GM18502 (cell line): ENCODE measurements around the gene CFAP46.

ENCODE experiments used
- ATAC-seq: cut with Tn5 transposase; IDR thresholded peaks from one replicate; pipeline ENCODE4 v1.9.1; 2021; ENCODE audit warnings: mild to moderate bottlenecking; ENCODE audit not compliant: unreplicated experiment, poor library complexity

The CFAP46 gene

DNA sequence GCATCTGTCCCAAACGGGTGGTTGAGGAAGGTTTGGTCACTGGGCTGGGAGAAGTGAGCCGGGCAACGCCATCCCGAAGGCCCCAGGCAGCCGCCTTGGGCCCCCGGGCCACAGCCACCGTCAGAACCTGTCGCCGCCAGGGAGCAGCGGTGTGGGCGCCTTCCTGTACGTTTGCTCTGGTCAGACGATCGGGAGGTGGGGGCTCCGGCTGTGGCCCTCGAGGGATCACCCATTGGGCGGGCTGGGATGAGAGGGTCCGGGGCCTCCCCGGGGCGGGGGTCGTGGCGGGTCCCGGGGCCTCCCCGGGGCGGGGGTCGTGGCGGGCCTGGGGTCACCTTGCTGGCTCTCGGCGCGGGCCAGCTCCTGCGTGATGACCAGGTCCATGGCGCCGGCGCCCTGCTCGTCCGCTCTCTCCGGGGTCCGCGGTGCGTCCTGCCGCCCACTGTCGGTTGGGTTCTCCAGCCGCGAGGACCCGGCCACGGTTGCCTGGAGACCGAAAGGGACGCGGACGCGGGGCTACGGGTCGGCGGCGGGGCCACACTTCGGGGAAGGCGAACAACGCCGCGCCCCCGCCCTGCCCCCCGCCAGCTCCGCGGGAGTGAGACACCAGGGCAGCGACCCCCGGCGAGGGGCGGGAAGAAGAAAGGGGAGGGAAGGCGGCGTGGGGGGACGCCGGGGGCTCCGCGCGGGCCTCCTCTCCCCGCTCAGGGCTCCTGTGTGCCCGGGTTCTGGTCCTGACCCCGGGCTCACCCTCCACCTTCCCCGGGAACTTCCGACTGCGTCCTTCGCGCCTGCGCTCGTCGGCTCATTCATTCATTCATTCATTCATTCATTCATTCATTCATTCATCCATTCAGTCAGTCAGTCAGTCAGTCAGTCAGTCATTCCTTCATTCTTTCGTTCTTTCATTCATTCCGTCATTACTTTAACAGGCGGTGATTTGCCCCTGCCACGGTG lies at the start of gene CFAP46:
CFAP46 (minus strand) TSS at position 470 of the 957 bp plus-strand sequence; CDS start at position 384, 86 bp downstream.
- peak; percentile 48 for ATAC-seq

DNA sequence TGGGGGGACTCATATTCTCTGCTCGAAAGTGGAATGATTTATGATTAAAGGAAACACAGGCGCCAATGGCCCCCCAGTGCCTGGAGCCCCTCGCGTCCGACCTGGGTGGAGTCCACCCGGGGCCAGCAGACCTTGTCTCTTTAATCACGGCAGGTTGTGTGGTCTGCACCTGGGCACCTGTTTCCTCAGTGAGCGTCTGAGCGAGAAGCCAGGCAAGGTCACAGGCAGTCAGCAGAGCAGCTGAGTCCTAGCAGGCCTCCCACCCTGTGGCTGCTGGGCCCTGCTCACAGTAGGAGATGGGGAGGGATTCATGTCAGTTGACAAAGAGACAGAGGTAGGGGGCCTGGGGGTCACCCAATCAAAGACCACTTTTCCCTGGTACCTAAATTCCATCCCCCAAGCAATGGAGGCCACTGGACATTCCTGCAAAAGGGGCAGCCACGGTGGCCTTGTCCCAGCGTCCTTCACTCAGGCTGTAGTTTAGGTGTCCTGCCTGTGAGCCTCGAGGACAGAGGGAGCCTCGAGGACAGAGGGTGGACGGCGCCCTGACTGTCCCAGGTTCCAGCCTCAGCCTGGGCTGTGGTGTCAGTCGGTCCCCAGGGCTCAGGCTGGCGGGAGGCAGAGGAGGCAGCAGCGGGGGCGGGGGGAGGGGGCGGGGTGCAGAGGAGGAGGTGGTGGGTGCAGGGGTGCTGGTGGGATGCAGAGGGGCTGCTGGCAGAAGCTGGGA lies 49.5 kb upstream of the CFAP46 start:
- no peak for ATAC-seq

DNA sequence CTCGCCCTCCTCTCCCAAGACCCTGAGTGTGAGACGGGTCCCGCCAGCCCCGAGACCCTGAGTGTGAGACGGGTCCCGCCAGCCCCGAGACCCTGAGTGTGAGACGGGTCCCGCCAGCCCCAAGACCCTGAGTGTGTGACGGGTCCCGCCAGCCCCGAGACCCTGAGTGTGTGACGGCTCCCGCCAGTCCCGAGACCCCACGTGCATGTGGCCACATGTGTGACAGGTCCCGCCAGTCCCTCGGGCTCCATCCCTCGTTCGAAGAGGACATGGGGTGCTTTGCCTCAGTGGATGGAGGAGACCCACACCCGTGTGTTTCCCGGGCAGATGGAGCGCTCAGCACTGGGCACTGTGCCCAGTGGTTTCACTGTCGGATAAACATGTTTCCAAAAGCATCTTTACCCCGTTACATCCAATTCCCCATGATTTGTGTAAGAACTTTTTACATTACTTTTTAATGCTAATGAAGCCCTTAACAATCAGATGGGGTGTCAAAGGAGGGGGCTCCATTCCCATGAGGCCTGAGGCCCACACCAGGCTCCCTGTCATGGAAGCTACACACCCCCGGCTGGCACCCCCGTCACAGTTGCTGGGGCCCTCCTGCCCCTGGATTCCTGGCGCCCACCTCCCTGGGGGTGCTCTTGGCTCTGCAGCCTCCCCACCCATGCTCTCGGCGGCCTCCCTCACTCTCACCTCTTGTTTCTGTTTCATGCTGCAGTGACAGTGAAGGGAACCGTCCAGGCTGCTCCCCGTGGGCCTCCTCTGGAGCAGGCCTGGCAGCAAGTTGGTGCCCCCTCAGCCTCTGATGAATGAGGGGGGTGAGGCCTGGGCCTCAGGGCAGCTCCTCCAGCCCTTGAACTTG lies 48.5 kb upstream of the CFAP46 start:
- no peak for ATAC-seq

DNA sequence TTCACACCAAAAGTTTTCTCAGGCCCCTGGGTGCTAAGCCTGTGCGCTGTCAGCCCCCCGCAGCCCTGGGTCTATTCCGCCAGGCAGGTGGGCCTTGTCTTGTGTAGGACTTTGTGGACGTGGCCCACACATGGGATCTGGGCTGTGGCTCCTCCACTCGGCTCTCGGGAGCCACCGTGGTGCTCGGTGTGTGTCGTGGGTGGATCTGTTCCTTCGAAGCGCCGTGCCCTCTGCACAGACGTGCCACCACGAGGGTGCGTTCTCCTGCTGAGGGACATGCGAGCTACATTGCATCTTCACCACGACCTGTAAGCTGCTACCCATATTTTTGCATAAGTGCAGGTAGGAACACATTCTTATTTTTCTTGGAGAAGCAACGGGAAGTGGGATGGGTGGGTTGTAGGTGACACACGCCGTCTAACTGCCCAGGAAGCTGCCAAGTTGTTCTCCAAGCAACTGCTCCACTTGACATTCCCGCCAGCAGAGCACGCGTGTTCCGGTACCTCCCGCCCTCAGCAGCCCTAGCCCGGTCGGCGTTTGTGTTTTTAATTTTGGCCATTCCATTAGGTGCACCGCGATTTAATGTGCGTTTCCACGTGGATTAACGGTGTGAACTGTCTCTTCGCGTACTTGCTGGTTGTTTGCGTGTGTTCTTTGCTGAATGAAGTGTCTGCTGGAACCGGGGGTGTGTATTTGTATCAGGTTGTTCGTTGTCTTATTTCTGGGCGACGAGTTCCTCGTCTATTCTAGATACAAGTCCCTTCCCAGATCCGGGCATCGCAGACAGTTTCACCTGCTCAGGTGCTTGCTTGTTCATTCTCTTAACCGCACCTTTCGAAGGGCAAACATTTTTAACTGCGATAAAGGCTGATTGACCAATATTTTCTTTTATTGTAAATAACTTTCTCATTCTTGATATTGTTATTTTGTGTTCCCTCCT lies 47.4 kb upstream of the CFAP46 start:
- ATAC-seq = no peak

DNA sequence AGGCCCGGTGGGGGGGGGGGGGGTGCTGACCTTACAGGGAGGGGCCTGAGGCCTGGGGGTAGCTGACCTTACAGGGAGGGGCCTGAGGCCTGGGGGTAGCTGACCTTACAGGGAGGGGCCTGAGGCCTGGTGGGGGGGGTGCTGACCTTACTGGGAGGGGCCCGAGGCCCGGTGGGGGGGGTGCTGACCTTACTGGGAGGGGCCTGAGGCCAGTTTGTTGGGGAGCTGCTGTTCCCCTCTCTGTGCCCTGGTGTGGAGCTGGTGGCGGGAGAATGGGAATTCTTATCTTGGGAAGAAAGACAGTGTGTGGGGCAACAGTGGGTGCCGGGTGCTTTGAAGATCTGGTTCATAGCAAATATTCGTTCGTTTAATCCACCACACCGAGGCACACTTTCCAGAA lies 46.6 kb upstream of the CFAP46 start:
- ATAC-seq = no peak

DNA sequence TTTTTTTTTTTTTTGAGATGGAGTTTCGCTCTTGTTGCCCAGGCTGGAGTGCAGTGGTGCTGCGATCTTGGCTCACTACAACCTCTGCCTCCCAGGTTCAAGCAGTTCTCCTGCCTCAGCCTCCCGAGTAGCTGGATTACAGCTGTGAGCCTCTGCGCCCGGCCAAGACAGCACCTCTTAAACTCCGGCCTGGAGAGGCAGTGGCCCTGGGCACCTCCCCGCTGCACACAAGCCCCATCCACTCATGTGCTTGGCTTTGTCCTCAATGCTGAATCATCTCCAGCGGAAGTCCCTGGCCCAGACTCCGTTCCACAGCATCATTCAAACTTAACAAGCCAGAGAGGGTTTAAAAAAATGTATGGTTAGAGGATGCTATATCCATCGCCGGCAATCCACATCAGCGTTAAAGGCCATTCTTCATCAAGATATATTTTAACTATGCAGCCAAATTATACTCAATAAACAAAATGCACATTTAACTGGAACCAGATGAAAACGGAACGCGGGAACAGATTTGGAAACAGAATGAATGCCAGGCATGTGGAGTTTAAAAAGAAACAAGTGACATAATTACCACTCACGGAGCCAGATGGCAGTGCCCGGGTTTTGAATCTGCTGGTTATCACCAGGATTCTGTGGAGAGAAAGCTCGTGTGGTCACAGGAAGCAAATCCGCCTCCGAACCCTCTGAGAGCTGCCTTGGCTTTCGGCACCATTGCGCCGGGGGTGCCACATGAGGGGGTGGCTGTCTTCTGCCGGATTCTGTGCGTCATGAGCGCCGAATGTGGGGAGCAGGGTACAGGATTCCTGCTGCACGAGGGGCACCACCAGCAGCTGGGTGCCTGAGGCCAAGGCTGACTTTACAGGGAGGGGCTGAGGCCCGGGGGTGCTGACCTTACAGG lies 45.6 kb upstream of the CFAP46 start:
- no peak for ATAC-seq

DNA sequence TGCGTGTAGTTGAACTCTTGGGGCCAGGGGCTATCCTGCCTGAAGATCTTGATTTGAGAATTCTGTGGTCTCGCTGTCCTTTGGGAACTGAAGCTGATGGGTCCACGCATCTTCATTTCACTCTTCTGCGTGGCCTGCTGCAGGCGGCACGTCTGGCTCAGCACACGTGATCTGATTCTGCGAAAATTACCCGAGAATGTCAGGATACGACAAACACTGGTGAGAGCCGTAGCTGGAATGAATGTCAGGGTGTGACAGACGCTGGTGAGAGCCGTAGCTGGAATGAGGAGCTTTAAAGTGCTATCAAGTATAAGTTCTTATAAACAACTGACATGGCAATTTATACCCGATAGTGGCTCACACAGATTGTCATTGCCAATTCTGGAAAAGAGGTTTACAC lies 44.6 kb upstream of the CFAP46 start:
- ATAC-seq = no peak

DNA sequence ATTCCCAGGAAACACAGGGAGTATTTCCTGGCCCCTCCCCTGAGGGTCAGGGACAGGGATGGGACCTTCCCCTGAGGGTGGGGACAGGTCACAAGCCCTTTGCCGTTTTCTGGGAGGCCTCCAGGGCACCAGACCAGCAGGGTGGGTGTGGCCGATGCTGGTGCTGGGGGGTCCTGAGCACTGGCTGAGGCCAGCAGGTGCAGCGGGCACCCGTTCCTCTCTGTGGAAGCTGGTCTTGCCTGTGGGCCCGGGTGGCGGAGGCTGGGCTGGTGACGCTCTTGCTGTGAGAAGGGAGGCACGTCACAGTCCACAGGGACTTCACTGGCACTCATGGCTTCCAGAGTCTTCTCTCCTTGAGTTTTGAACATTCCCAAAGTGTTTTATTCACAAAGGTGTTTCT lies 44.2 kb upstream of the CFAP46 start:
- ATAC-seq = no peak

DNA sequence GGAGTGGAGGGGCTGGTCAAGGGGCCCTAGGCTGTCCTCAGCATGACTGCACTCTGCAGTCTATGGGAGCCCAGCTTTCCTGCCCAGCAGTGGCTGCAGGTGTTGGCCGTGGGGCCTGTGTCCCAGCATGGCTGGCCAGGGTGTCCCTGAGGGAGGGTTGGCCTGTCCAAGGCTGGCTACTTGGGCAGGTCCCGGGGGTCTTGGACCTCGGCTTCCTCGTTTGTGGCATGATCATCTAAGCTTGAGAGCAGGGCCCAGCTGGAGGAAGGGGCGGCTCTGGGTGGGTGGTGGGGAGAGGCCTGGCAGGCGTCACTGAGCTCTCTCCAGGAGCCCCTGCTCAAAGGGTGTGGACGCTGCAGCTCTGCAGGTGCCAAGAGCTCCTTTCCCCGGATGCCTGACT lies 43.7 kb upstream of the CFAP46 start:
- ATAC-seq = no peak

DNA sequence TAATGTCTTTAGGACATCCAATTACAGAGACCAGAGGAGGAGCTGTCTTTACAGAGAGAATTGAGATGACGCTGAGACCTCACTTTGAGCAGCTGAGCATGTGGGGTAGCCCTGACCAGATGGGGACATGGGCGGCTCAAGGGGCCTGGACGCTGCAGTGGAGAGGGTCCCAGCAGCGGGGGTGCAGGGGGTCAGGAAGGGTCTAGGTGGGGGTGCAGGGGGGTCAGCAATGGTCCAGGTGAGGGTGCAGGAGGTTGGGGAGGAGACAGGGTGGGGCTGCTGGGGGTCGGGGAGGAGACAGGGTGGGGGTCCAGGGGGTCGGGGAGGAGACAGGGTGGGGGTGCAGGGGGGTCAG lies 43.2 kb upstream of the CFAP46 start:
- ATAC-seq = no peak

DNA sequence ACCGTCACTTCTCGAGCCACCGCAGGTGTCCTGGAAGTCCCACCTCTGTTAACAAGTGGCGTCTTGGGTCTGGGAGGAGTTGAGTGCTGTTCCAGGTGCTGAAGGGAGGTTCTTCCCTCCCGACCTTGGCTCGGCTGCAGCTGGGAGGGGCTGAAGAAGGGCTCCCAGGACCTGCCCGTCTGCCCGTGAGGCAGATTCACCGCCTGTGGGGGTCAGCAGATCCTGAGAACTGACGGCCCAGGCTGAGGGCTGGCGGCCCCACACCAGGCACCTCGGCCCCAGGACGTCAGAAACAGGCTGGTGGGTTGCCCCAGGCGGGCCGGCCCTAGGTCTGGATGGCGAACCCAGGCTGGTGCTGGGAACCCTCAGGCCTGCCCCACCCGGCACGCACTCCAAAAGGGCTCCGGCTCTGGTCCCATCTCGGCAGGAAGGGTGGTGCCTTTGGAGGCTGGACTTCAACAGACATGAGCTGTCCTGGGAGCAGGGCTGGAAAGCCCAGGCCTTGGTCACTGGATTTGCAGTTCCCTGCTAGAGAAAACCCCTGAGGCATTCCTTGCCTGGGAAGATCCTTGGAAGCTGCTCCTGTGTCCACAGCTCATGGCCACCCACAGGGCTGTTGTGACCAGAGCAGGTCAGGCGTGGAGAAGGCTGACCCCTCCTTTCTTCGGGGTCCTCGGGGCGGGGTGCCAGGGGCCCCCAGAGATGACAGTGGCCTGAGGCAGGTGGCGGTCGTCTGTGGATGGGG lies 42.6 kb upstream of the CFAP46 start:
- no peak for ATAC-seq

DNA sequence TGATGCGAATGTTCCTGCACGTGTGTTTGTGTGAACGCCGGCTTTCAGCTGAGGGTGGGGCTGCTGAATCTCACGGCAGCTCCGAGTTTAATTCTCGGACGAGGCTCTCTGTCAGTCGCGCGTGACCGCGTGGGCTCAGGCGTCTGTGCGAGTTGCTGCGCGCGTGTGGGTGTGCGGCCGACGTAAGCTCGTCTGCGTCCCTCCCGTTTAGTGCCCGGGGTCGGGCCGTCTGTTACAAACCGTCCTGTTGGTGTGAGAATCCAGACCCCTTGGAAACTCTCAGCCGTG lies 41.6 kb upstream of the CFAP46 start:
- no peak for ATAC-seq

DNA sequence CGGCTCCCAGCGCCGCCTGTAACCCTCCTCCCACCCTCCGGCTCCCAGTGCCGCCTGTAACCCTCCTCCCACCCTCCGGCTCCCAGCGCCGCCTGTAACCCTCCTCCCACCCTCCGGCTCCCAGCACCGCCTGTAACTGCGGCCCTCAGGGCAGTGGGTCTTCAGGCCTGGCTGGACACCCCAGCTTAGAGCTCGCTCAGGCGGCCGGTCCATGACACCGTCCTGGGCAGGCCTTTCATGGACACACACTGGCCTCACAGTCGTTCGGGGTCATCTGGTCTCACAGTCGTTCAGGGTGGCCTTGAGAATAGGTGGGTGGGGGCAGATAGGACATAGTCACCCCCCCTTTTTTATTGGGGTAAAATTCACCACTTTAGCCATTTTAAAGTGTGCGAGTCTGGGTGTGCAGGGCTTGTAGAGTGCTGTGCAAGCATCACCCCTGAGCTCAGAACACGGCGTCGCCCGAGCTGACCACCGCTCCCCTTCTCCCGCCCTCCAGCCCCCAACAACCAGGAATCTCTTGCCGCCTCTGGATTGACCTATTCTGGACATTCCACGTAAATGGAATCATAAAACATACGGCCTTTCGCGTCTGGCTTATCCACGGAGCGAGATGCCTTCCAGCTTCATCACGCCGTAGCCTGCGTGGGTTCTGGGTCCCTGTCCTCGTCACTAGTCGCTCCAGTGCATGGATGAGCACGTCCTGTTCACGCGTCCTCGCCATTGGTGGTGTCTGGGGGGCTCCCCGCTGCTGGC lies 41.1 kb upstream of the CFAP46 start:
- no peak for ATAC-seq

DNA sequence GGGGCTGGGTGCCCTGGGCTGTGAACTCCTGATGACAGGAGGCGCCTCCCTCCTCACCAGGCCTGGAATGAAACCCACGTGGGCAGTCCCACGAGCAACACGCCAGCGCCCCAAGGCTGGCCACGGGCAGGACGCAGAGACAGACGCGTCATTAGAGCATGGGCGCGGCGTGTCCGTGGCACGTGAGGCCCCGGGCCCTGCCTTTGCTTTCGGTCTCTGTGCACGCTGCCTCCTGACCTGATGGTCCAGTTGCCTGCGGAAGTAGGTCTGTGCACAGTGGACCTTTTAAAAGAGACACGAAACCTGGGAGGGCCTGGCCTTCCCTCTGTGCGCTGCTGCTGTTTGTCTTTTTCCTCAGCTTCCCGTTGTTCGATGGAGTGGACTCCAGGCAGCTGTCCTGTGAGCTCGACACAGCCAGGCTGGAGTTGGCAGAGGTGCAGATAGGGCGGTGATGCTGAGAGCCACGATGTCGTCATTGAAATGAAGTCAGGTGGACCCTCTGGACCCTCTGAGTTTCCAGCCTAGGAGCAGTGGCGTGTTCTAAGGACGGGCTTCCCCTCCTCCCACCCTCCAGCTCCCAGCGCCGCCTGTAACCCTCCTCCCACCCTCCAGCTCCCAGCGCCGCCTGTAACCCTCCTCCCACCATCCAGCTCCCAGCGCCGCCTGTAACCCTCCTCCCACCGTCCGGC lies 40.1 kb upstream of the CFAP46 start:
- ATAC-seq = no peak

DNA sequence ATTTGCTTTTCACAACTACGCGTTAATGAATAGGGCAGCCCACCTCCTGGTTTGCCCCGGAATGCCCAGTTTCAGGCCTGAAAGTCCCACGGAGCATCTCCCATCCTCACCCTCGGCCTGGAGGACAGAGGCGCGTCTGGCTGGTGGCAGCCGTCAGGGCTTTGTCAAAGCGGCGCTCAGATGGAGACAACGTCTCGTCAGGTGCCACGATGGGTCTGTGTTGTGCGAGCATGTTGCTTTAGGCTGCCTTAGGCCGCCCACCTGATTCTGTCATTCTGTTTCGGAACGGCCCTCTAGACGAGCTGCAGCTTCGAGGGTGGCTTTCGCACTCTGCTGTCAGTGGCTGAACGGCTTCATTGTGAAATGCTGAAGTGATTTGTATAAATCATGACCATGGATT lies 39.4 kb upstream of the CFAP46 start:
- no peak for ATAC-seq

DNA sequence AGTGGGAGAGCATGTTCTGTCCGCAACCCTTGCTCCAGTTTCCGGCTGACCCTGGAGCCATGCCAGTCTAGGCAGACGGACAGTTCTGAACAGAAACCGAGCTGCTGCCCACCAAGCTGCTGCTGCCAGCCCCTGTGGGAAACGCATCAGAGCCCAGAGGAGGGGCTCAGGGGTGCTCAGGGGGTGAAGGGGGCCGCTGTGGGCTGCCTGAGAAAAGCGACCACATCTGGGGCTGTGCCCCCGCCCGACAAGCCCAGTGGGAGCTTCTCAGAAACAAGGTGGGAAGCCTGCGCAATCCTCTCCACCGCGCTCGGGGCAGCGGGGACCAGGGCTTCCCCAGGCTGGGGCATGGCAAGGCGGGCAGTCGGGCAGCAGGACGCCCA lies 38.8 kb upstream of the CFAP46 start:
- ATAC-seq = no peak
